ENCODE results near the gene MYL12A. TPM values are rescaled to one million over a fixed set of nuclear protein-coding genes. Genes with fewer than 3 reads are reported as not detected.
A peak's percentile ranks its signal among the peaks of the same experiment; 100 is the strongest.
"Not testable (repeated sequence)": the region's sequence is repeated elsewhere in the genome, so short reads cannot be mapped to it uniquely, and the experiment has no call there.

The MYL12A gene
- total RNA-seq (152 and 195 TPM in 2 replicates), polyA plus RNA-seq (321 and 420 TPM in 2 replicates)

DNA sequence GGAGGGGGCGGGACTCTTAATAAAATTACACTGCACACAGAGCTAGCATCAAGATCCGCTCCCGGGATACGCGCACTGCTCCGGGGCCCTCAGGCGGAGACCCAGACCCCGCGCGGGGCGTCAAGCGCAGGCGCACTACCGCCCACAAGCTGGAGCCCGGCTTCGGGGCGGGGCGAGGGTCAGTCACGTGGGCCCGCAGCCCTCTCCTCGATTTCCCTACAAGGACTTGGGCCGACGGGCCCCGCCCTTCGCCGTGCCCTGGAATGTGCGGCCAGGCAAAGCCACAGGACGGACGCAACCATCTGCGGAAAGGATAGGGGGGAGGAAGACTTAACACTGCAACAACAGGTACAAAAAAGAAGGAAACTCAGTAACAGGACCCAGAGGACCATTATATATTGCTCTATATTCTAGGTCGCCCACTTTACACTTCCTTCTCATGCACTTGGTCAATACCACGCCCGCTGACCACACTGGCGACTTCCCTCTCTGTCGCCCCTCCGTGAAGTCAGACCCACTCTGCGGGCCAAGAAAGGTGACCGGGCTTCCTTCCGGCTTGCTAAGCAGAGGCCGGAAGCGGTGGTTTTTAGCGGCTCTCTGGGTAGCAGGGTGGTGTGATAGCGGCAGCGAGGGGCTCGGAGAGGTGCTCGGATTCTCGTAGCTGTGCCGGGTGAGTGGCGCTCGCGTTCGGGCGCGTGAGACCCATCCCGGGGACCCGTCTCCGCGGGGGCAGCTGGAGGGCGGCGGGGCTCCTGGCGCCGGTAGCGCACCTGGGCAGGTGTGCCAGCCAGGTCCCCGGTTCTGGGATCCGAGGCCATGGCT lies at the start of gene MYL12A:
TSS of gene MYL12A (plus strand) at position 562 of the 822 bp plus-strand sequence. CDS start 5,447 bp downstream, outside the sequence.
- H3K4me3 ChIP-seq: peak within 1 kb of the TSS; percentile 75
- H3K4me1 ChIP-seq (ENCODE audit: low read depth): peaks cover 10% of the 10 kb centered on the region
- TF ChIP-seq, protein P1, sequence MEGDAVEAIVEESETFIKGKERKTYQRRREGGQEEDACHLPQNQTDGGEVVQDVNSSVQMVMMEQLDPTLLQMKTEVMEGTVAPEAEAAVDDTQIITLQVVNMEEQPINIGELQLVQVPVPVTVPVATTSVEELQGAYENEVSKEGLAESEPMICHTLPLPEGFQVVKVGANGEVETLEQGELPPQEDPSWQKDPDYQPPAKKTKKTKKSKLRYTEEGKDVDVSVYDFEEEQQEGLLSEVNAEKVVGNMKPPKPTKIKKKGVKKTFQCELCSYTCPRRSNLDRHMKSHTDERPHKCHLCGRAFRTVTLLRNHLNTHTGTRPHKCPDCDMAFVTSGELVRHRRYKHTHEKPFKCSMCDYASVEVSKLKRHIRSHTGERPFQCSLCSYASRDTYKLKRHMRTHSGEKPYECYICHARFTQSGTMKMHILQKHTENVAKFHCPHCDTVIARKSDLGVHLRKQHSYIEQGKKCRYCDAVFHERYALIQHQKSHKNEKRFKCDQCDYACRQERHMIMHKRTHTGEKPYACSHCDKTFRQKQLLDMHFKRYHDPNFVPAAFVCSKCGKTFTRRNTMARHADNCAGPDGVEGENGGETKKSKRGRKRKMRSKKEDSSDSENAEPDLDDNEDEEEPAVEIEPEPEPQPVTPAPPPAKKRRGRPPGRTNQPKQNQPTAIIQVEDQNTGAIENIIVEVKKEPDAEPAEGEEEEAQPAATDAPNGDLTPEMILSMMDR (IDR thresholded peaks at IDR 0.05; ENCODE audit: low read depth, low read length): no peak
- no peaks in the 10 kb centered on the region for H3K9me3 ChIP-seq (ENCODE audit: low read depth)
- DNase-seq (ENCODE audit: low read depth in 1 of 2, low spot score in 1 of 2): peak; percentile 98 to 100
- H3K27ac ChIP-seq: peak within 1 kb of the TSS; percentile 100
- H3K36me3 ChIP-seq: no peaks in the 10 kb centered on the region
- no peaks in the 10 kb centered on the region for H3K27me3 ChIP-seq

DNA sequence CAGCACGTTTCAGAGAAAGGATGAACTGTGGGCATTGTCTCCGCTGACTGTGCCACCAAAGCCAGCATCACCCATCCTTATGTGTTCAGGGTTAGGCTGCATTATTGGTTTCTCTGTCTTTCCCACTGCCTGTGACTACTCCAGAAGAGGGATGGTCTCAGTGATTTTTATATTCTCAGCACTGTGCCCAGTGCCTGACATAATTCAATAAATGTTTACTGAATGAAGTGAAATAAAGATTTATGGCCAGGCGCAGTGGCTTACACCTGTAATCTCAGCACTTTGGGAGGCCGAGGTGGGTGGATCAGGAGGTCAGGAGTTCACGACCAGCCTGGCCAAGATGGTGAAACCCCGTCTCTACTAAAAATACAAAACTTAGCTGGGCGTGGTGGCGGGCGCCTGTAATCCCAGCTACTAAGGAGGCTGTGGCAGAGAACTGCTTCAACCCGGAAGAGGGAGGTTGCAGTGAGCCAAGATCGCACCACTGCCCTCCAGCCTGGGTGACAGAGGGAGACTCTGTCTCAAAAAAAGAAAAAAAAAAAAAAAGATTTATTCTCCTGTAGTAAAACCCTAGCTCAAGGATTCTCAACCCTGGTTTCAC lies 49.2 kb upstream of the MYL12A start:
- Histone ChIP-seq H3K36me3 (peaks cover 19% of the 10 kb centered on the region), H3K4me1 (ENCODE audit: low read depth) (peaks cover 26% of the 10 kb centered on the region), H3K27ac (peak overlapping the region; percentile 33)
- H3K9me3 ChIP-seq (ENCODE audit: low read depth); H3K4me3 ChIP-seq; DNase-seq (ENCODE audit: low read depth in 1 of 2, low spot score in 1 of 2); H3K27me3 ChIP-seq: not testable (repeated sequence)

DNA sequence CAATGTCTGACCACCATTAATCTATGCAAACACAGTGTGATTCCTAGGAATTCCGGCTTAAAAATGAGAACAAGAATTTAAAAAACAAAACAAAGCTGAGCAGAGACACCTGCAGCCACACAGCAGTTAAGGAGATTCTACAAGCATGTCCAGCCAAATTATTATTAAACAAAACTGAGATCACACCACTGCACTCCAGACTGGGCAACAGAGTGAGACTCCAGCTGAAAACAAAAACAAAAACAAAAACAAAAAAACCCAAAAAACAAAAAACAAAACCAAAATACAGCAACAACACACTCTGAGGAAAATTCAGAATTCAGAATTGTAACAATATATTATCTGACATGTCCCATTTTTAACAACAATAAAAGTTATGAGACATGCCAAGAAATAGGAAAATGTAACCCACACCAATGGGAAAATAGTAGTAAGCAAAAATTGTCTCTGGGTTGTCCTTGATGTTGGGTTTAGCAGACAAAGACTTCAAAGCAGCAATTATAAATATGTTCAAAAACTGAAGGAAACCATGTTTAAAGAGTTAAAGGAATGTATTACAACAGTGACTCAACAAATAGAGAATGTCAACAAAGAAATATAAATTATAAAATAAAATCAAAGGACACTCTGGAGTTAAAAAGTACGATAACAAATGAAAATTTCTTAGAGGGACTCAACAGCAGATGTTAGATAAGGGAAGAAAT lies 47.5 kb upstream of the MYL12A start:
- TF ChIP-seq, protein P1 (IDR thresholded peaks at IDR 0.05; ENCODE audit: low read depth, low read length): no peak
- Histone ChIP-seq H3K4me3 (no peak overlapping the region), H3K27ac (no peak overlapping the region), H3K27me3 (no peaks in the 10 kb centered on the region), H3K36me3 (peaks cover 24% of the 10 kb centered on the region), H3K4me1 (ENCODE audit: low read depth) (peaks cover 23% of the 10 kb centered on the region), H3K9me3 (ENCODE audit: low read depth) (no peaks in the 10 kb centered on the region)
- no peak for DNase-seq (ENCODE audit: low read depth in 1 of 2, low spot score in 1 of 2)

DNA sequence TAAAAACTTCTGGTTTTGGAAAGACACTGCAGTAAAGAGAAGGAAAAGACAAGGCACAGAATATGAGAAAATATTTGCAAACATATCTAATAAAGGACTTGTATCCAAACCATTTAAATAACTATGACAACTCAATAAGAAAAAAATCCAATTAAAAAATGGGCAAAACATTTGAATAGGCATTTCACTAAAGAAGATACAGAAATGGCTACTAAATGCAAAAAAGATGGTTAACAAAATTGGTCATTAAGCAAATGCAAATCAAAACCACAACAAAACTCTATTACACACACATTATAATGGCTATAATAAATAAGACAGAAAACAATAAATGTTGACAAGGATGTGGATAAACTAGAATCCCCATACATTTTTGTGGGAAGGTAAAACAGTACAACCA lies 42.4 kb upstream of the MYL12A start:
- no peak for DNase-seq (ENCODE audit: low read depth in 1 of 2, low spot score in 1 of 2)
- no peaks in the 10 kb centered on the region for H3K9me3 ChIP-seq (ENCODE audit: low read depth)
- no peak overlapping the region for H3K27ac ChIP-seq
- H3K4me1 ChIP-seq (ENCODE audit: low read depth): peaks cover 31% of the 10 kb centered on the region
- TF ChIP-seq, protein P1 (IDR thresholded peaks at IDR 0.05; ENCODE audit: low read depth, low read length): no peak
- H3K27me3 ChIP-seq: no peaks in the 10 kb centered on the region
- no peak overlapping the region for H3K4me3 ChIP-seq
- peaks cover 39% of the 10 kb centered on the region for H3K36me3 ChIP-seq

DNA sequence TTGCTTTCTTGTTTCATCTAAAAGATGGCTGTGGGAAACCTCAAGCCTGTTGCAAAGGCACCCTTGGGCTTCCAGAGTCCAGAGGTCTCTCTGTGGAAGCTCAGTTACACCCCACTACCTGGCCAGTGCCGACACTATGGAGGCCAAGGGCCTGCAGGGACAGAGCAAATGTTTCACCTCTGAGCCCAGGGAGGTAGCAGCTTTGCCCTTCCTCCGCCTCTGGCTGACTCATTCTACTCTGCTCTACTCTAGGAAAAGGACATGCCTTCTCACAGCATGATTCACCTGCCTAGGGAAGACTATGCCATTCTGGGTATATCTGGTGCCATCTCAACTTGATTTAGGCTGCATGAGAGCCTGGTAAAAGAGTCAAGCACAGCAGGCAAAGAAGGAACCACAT lies 40.0 kb upstream of the MYL12A start:
- H3K9me3 ChIP-seq (ENCODE audit: low read depth): no peaks in the 10 kb centered on the region
- no peak overlapping the region for H3K4me3 ChIP-seq
- peak overlapping the region; percentile 42 for H3K27ac ChIP-seq
- TF ChIP-seq, protein P1 (IDR thresholded peaks at IDR 0.05; ENCODE audit: low read depth, low read length): no peak
- H3K36me3 ChIP-seq: peaks cover 33% of the 10 kb centered on the region
- no peaks in the 10 kb centered on the region for H3K27me3 ChIP-seq
- DNase-seq (ENCODE audit: low read depth in 1 of 2, low spot score in 1 of 2): no peak
- H3K4me1 ChIP-seq (ENCODE audit: low read depth): peaks cover 51% of the 10 kb centered on the region

All from cardiac muscle cell (in vitro differentiated cells and primary cell).